Measurements from ENCODE around the gene ETV7.

GRCh38 chr6:36431197-36431596, 43.7 kb upstream of the ETV7 start:
- TF ChIP-seq POLR2A (IDR thresholded peaks at IDR 0.05) = no peak
- TF ChIP-seq, protein P1, sequence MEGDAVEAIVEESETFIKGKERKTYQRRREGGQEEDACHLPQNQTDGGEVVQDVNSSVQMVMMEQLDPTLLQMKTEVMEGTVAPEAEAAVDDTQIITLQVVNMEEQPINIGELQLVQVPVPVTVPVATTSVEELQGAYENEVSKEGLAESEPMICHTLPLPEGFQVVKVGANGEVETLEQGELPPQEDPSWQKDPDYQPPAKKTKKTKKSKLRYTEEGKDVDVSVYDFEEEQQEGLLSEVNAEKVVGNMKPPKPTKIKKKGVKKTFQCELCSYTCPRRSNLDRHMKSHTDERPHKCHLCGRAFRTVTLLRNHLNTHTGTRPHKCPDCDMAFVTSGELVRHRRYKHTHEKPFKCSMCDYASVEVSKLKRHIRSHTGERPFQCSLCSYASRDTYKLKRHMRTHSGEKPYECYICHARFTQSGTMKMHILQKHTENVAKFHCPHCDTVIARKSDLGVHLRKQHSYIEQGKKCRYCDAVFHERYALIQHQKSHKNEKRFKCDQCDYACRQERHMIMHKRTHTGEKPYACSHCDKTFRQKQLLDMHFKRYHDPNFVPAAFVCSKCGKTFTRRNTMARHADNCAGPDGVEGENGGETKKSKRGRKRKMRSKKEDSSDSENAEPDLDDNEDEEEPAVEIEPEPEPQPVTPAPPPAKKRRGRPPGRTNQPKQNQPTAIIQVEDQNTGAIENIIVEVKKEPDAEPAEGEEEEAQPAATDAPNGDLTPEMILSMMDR (IDR thresholded peaks at IDR 0.05) = no peak

Data from breast epithelium (tissue), 3 donors.